Heart left ventricle (tissue), 16 donors: ENCODE results near the gene OTULINL. TPM values are rescaled to one million over a fixed set of nuclear protein-coding genes. Genes with fewer than 3 reads are reported as not detected.

Source experiments
- ATAC-seq, 4 donors: fragments of 200-7000 bp; cut with Tn5 transposase; one replicate each; pipeline ENCODE4 v1.9.1; 2020 to 2022; ENCODE audit warnings: moderate library complexity in 4 of 4, mild to moderate bottlenecking in 3 of 4, moderate number of reproducible peaks in 1 of 4
- DNase-seq, 5 donors: peaks; one replicate each; pipeline ENCODE4 v3.0.0-alpha.2; 2020
- H3K27ac ChIP-seq, 12 donors: fragments of 200-600 bp; sonication (generic) in 4 of 12; one replicate each; pipeline versions ENCODE4 v1.5.0 to v1.8.0; 2016 to 2022; ENCODE audit warnings: mild to moderate bottlenecking in 2 of 12
- H3K27me3 ChIP-seq, 9 donors: fragments of 200-600 bp; sonication (generic) in 2 of 9; one replicate each; pipeline versions ENCODE4 v1.5.1 to v1.8.0; 2016 to 2022; ENCODE audit warnings: mild to moderate bottlenecking in 3 of 9
- H3K36me3 ChIP-seq, 9 donors: fragments of 200-600 bp; sonication (generic) in 2 of 9; one replicate each; pipeline versions ENCODE4 v1.5.0 to v1.8.0; 2018 to 2022; ENCODE audit warnings: mild to moderate bottlenecking in 2 of 9
- H3K4me1 ChIP-seq, 12 donors: fragments of 200-600 bp; sonication (generic) in 4 of 12; one replicate each; pipeline versions ENCODE4 v1.5.0 to v1.8.0; 2016 to 2022; ENCODE audit warnings: mild to moderate bottlenecking in 3 of 12
- H3K4me3 ChIP-seq, 12 donors: fragments of 200-600 bp; sonication (generic) in 4 of 12; one replicate each; pipeline versions ENCODE4 v1.5.0 to v1.8.0; 2017 to 2022; ENCODE audit warnings: mild to moderate bottlenecking in 9 of 12, moderate library complexity in 4 of 12
- H3K9me3 ChIP-seq, 12 donors: fragments of 200-600 bp; sonication (generic) in 4 of 12; one replicate each; pipeline versions ENCODE4 v1.5.0 to v1.8.0; 2016 to 2022; ENCODE audit warnings: mild to moderate bottlenecking in 1 of 12
- POLR2A ChIP-seq, 2 donors: fragments of 450-650 bp; IDR thresholded peaks; one replicate each; pipeline ENCODE4 v1.6.1; 2017; ENCODE audit warnings: antibody characterized with exemption in 2 of 2, mild to moderate bottlenecking in 2 of 2, moderate library complexity in 2 of 2
- WGBS, 4 donors: extraction: QIAGEN DNeasy Blood & Tissue Kit in 2 of 4; methylation state at CpG; one replicate each; pipeline versions ENCODE4 v1.1.5 to v1.1.7; 2013 to 2018; 5-methylcytosine and 5-hydroxymethylcytosine counted together
- intact Hi-C, 10 donors: fragments of 100-400 bp; cut with DNase I; formaldehyde crosslinking; loops; one replicate each; pipeline versions ENCODE4 v1.11.1 to v1.14.2; 2022
- polyA plus RNA-seq, 2 donors: library from polyadenylated mRNA; stranded (reverse); fragments of 200-250 nt; gene quantifications; one replicate each; pipeline ENCODE4 v1.2.3, GENCODE V29; 2013
- total RNA-seq, 9 donors: library from RNA; depleted of rRNA in 2 of 9; stranded (reverse); fragments of >200 nt in 2 of 9; fragmentation: NEBNext Ultra II Directional in 3 of 9; extraction: Animal tissue kit (Norgen Biotek cat#: 25700) in 3 of 9; gene quantifications; one replicate each; pipeline versions ENCODE4 v1.1.0 to v1.2.4, GENCODE V29; 2016 to 2023
- TF ChIP-seq, protein P1 (sequence below), 12 donors: fragments of 200-600 bp; sonication (generic) in 4 of 12; IDR thresholded peaks; one replicate each; pipeline versions ENCODE4 v1.5.0 to v1.8.0; 2018 to 2022; ENCODE audit warnings: antibody characterized with exemption in 12 of 12, mild to moderate bottlenecking in 5 of 12
- donor health status: ischemic (EF 13 %, LVEDD 7.1; RV severe dilation, severe dysfunction).
- donor health status: healthy with polysubstance abuse.
- donor health status: DM: no; HTN: yes; CAD: no.
- donor health status: DM: no; HTN: no; CAD: no.
- donor health status: ischemic (EF 25% LVEDD 6.9; RV normal size, moderate dysfunction).
- donor health status: ischemic (EF 25% LVEDD 5.7; RV mildly dilated, moderate dysfunction).
- donor health status: healthy.
- donor health status: DM: yes; HTN: yes; CAD: no.
- donor health status: ischemic (EF 35%, LVEDD 5.7; RV mildly dilated, moderate dysfunction).
- donor health status: nonischemic (EF 11% LVEDD 7.7; RV severe dilation, severe dysfunction).
- donor health status: DM: yes; HTN: yes; CAD: no.
- donor health status: PGD.
- donor health status: ischemic (EF 29% LVEDD 5.4; RV normal size, mild dysfunction).
- donor health status: nonischemic (EF 23%, LVEDD 6.1; RV moderate dilation, normal function).

Gene OTULINL
- total and polyA plus RNA-seq, 11 donors = 0.65 to 13.6 (median 1.5) TPM

- peaks cover 0 to 3% (median 0%) of the 10 kb centered on the region in 12 donors for H3K9me3 ChIP-seq
- H3K4me1 ChIP-seq = peaks cover 0 to 23% (median 0%) of the 10 kb centered on the region in 12 donors
- intact Hi-C loops = no loop called here
- TF ChIP-seq POLR2A (IDR thresholded peaks at IDR 0.05) = no peak
- TF ChIP-seq, protein P1, sequence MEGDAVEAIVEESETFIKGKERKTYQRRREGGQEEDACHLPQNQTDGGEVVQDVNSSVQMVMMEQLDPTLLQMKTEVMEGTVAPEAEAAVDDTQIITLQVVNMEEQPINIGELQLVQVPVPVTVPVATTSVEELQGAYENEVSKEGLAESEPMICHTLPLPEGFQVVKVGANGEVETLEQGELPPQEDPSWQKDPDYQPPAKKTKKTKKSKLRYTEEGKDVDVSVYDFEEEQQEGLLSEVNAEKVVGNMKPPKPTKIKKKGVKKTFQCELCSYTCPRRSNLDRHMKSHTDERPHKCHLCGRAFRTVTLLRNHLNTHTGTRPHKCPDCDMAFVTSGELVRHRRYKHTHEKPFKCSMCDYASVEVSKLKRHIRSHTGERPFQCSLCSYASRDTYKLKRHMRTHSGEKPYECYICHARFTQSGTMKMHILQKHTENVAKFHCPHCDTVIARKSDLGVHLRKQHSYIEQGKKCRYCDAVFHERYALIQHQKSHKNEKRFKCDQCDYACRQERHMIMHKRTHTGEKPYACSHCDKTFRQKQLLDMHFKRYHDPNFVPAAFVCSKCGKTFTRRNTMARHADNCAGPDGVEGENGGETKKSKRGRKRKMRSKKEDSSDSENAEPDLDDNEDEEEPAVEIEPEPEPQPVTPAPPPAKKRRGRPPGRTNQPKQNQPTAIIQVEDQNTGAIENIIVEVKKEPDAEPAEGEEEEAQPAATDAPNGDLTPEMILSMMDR (IDR thresholded peaks at IDR 0.05) = no peak
- H3K4me3 ChIP-seq = no peak overlapping the region
- H3K27me3 ChIP-seq = no peaks in the 10 kb centered on the region
- ATAC-seq (no peak), DNase-seq (no peak)
- 76 to 85% (median 85%) methylated on average over 4 of the region's 4 CpGs for WGBS, 4 donors
- no peak overlapping the region for H3K27ac ChIP-seq
- H3K36me3 ChIP-seq = no peaks in the 10 kb centered on the region
Observed at GRCh38 chr5:14569948-14570691, 11.5 kb upstream of the OTULINL start.

DNA sequence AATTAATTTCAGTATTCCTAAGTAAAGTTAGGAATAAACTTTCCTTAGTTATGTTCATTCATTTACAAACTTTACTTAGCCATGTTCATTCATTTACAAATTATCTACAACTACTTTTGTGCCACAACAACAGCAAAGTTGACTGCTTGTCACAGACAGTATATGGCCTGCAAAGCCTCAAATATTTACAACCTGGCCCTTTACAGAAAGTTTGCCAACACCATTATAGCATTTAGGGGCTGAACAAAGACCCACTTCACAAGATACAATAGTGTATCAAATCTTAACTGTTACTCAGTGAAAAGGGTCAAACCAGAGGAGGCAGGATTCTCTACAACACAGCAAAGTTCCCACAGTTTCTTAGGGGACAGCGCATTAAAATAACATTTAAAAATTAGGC is 9.7 kb upstream of the OTULINL start:
- WGBS, 4 donors = 93 to 99% (median 97%) methylated on average over 1 of the region's 1 CpG
- Histone ChIP-seq H3K4me3 (no peak overlapping the region), H3K9me3 (peaks cover 0 to 3% (median 0%) of the 10 kb centered on the region in 12 donors), H3K36me3 (no peaks in the 10 kb centered on the region), H3K27me3 (peaks cover 0 to 6% (median 0%) of the 10 kb centered on the region in 9 donors), H3K4me1 (peaks cover 0 to 34% (median 0%) of the 10 kb centered on the region in 12 donors), H3K27ac (no peak overlapping the region)
- no peak for ATAC-seq
- no peak for DNase-seq
- TF ChIP-seq, protein P1 (IDR thresholded peaks at IDR 0.05) = no peak
- no peak for TF ChIP-seq POLR2A (IDR thresholded peaks at IDR 0.05)
- intact Hi-C loops = no loop called here

DNA sequence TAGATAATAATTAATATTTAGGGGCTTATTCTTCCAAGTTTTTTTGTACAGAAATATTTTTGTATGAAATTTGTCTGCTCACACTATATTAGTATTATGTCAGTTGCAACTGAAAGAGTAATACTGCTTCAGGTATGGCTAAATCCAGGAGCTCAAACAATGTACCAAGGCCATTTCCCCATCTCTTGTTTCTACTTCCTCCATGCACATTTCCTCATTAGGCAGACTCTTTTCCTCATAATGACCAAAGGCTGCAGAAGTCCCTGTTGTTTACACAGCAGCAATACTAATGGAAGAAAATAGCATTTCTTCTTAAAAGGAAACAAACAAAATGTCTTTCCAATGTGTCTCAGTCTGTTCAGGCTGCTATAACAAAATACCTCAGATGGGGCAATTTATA is 9.2 kb upstream of the OTULINL start:
- peaks cover 0 to 11% (median 0%) of the 10 kb centered on the region in 9 donors for H3K27me3 ChIP-seq
- TF ChIP-seq POLR2A (IDR thresholded peaks at IDR 0.05) = no peak
- TF ChIP-seq, protein P1 (IDR thresholded peaks at IDR 0.05) = no peak
- DNase-seq = no peak
- intact Hi-C loops = no loop called here
- H3K4me3 ChIP-seq = no peak overlapping the region
- ATAC-seq = no peak
- H3K36me3 ChIP-seq = no peaks in the 10 kb centered on the region
- H3K27ac ChIP-seq = peak overlapping the region in 1 of 12 donors; percentile 76
- H3K4me1 ChIP-seq = peaks cover 0 to 34% (median 0%) of the 10 kb centered on the region in 12 donors
- peaks cover 0 to 3% (median 0%) of the 10 kb centered on the region in 12 donors for H3K9me3 ChIP-seq

DNA sequence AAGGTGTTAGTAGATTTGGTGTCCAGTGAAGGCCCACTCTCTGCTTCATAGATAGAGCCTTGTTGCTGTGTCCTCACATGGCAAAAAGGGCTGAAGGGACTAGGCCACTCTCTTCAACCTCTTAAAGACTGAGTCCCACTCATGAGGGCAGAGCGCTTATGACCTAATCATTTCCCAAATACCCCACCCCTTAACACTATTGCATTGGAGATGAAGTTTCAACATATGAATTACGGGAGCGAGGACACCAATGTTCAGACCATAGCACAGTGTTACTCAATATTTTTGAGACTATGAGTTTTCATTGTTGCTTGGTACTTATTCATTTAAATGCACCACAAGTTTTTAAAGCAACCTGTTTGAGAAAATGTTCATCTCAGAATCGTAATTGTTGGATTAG is 8.8 kb upstream of the OTULINL start:
- H3K27ac ChIP-seq = peak overlapping the region in 1 of 12 donors; percentile 76
- intact Hi-C loops = no loop called here
- DNase-seq = no peak
- H3K27me3 ChIP-seq = peaks cover 0 to 15% (median 0%) of the 10 kb centered on the region in 9 donors
- ATAC-seq = peak in 1 of 4 donors; percentile 26
- no peaks in the 10 kb centered on the region for H3K36me3 ChIP-seq
- TF ChIP-seq, protein P1 (IDR thresholded peaks at IDR 0.05) = no peak
- no peak for TF ChIP-seq POLR2A (IDR thresholded peaks at IDR 0.05)
- no peak overlapping the region for H3K4me3 ChIP-seq
- peaks cover 0 to 34% (median 0%) of the 10 kb centered on the region in 12 donors for H3K4me1 ChIP-seq
- peaks cover 0 to 3% (median 0%) of the 10 kb centered on the region in 12 donors for H3K9me3 ChIP-seq
- 94 to 96% (median 95%) methylated on average over 4 of the region's 4 CpGs for WGBS, 4 donors
